NCI-H510A treated with DMSO at 0.1 percent for 48 hours (cell line): Measurements from ENCODE around the gene ACAD9.
"Not testable (repeated sequence)": the region's sequence is repeated elsewhere in the genome, so short reads cannot be mapped to it uniquely, and the experiment has no call there.

ENCODE experiments used
- DNase-seq: peaks from one replicate; lab custom pipeline; 2025; lab: John Stamatoyannopoulos, UW

Gene ACAD9

DNA sequence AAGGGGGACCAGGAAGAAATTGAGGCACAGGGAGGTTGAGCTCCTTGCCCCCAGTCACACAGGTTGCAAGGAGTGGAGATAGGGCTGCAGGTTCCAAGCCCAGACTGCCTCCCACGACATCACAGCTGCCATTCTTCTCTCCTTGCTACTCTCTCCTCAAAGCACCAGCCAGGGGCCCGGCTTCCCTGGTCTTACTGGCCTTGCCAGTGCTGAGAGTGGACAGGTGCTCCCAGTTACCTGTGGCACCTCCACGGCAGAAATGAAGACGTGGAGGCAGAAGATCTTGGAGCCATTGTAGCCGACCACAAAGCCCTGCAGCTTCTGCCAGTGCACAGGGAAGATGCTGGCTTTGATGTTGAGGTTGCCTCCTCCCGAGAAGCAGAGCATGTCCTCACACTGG is 17.9 kb upstream of the ACAD9 start:
- DNase-seq, result no peak

DNA sequence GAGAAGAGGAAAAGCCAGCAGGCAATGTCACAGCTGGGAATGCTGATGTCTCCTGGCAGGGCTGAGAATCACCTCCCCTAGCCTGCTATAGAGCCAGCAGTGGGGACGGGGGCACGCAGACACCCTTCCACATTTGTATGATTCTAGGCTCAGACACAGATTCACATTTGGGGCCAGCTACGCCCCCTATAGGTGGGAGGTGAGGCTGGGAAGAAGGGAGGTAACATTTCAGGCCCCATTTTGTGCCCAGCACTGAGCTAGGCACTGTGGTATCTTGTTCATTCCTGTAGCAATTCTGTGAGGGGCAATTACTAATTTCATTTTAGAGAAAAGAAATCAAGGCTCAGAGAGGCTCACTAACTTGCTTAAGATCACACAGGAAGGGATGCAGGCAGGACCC is 15.9 kb upstream of the ACAD9 start:
- no peak for DNase-seq

DNA sequence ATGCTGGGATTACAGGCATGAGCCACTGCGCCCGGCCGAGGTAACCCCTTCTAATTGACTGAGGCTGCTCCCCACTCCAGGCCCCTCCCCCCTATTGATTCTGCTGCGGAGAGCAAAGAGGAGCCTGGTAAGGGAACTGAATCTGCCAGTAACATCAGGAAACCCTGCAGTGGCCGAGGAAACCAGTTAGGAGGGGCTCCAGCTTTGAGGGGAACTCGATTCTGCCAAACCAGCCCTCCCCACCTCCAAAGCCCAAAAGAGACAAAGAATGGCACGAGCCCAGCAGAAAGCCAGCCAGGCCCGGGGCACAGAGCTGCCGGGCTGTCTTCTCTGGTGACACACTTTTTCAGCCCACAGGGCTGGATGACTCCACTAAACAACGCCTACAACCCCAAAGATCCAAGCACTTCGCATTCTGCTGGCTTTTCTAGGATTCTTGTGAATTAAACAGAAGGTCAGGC is 15.0 kb upstream of the ACAD9 start:
- DNase-seq, result no peak

DNA sequence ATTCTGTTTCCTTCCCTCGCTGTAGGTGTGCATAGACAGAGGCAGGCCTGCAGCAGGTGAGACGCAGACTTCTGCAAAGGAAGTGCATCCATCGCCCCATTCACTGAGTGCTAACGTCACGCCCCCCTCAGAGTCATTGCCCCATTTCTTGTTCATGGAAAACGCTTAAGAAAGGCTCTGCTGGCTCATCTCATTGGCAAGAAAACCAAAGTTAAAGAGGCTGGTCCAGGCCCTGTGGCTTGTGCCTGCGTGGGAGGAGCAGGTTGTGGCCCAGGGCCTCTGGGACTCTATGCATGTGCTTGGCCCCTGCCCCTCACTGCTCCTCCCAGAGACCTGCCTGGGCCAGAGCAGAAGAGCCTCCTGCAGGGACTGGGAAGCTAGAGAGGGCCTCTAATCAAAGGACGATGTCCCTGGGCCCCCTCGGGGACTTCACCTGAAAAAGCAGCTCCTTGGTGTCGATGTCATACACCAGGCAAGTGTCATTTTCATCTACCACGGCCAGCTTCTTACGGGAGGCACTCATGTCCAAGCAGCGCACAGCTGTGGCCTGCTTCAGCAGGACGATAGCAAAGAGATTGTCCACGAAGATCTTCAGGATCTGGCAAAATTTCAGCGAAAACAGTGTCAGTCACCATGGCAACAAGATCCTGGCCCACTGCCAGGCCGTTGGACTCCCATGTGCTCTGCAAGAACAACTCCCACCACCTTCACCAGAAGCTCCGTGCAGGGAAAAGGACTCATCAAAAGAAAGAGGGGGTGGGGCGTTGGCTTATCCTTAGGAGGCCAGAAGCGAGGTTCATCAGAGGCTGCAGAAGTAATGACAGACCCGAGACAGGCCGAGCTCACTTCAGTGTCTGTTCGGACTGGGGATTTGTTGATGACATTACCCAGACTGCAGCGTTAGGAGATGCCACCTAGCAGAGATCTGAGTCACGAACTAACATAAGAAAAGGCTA is 14.3 kb upstream of the ACAD9 start:
- DNase-seq, result not testable (repeated sequence)

DNA sequence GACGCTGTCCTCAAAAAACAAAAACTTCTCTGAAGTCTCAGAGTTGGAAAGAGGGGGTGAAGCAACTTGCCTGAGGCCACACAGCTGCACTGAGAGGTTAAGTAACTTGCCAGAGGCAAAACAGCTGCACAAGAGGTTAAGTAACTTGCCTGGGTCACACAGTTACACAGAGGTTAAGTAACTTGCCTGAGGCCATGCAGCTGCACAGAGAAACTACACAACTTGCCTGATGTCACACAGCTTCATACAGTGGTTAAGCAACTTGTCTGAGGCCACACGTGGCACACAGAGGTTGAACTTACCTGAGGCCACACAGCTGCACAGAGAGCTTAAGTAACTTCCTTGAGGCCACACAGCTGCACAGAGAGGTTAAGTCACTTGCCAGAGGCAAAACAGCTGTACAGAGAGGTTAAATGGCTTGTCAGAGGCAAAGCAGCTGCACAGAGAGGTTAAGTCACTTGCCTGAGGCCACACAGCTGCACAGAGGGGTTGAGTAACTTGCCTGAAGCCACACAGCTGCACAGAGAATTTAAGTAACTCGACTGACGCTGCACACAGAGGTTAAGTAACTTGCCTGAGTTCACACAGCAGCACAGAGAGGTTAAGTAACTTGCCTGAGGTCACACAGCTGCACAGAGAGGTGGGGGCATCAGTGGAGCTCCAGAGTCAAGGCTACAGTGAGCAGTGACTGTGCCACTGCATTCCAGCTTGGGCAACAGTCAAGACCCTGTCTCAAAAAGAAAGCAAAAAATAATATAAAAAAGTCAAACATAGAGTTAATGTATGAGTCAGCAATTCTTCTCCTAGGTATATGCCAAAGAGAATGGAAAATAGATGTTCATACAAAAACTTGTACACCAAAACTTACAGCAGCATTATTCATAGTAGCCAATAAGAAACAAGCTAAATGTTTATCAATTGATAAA is 12.0 kb upstream of the ACAD9 start:
- no peak for DNase-seq

DNA sequence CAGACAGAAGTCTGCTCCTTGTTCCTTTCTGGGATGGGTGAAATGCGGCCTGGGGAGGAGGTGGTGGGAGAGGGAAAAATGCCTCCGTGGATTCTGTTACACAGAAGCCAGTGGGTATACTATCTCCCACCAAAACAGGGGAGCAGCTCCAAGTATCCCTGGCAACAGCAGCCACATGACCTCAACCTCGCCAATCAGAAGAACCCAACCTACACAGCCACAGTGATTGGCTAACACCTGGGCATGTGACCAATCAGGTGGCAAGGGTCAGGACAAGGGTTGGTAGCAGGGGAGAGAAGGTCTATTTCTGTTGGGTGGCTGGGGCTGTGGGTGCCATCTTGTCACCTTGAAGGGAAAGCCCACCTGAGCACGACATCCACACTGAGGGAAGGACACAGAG is 9.1 kb upstream of the ACAD9 start:
- no peak for DNase-seq

- no peak for DNase-seq
Measured at GRCh38 chr3:128872282-128872681, 7.1 kb upstream of the ACAD9 start.

DNA sequence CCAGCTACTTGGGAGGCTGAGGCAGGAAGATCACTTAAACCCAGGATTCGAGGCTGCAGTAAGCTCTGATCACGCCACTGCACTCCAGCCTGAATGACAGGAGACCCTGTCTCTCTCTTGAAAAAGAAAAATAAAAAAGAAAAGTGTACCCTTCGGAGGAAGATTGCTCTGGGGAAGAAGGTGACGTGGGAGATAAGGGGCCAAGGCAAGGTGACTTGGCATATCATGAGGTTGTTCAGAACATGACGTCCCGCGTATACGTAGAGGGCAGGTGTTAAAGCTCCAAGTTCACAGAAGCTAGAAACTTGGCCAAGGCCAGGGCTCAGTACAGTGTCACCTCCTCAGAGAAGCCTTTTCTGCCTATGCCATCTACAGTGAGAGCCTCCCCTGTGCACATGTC is 6.7 kb upstream of the ACAD9 start:
- no peak for DNase-seq

GRCh38 chr3:128873244-128874022 is 6.0 kb upstream of the ACAD9 start:
- no peak for DNase-seq

- DNase-seq, result no peak
Measured at GRCh38 chr3:128874481-128875180, 4.8 kb upstream of the ACAD9 start.

- DNase-seq, result peak; percentile 16
Measured at GRCh38 chr3:128875556-128876120, 3.8 kb upstream of the ACAD9 start.

GRCh38 chr3:128878011-128878457 is 1.4 kb upstream of the ACAD9 start:
- DNase-seq, result no peak

- peak; percentile 19 for DNase-seq
Measured at GRCh38 chr3:128878556-128879124, 780 bp upstream of the ACAD9 start.

- no peak for DNase-seq
Measured at GRCh38 chr3:128879991-128880390, 571 bp downstream of the ACAD9 start.

GRCh38 chr3:128880455-128880854 is 1.0 kb downstream of the ACAD9 start:
- not testable (repeated sequence) for DNase-seq

GRCh38 chr3:128881576-128881975 is 2.2 kb downstream of the ACAD9 start:
- DNase-seq, result no peak

- no peak for DNase-seq
Measured at GRCh38 chr3:128882719-128883118, 3.3 kb downstream of the ACAD9 start.

- DNase-seq, result no peak
Measured at GRCh38 chr3:128884992-128885391, 5.6 kb downstream of the ACAD9 start.

GRCh38 chr3:128889139-128889894 is 9.9 kb downstream of the ACAD9 start:
- DNase-seq, result no peak
